Stimulated activated CD4-positive, alpha-beta T cell treated with anti-CD3 and anti-CD28 coated beads, Interleukin-4, amount 100 ng/mL, for 1 hour (primary cell): ENCODE results near the gene SF3B6.

Experiments used
- DNase-seq: peaks from one replicate; pipeline ENCODE4 v3.0.0-alpha.2; 2020

The SF3B6 gene

GRCh38 chr2:24017711-24018110, 58.4 kb downstream of the SF3B6 start:
- DNase-seq: no peak
